SK-N-MC (cell line): ENCODE results near the gene SEC31B.

Source experiments
- EZH2 ChIP-seq: fragments of 200-600 bp; sonication (generic); IDR thresholded peaks from one replicate; pipeline ENCODE4 v1.6.1; 2017; ENCODE audit warnings: antibody characterized with exemption
- POLR2AphosphoS5 ChIP-seq: IDR thresholded peaks from 2 replicates; pipeline ENCODE4 v1.6.1; 2012; ENCODE audit warnings: mild to moderate bottlenecking, low read depth, low read length, borderline replicate concordance

DNA sequence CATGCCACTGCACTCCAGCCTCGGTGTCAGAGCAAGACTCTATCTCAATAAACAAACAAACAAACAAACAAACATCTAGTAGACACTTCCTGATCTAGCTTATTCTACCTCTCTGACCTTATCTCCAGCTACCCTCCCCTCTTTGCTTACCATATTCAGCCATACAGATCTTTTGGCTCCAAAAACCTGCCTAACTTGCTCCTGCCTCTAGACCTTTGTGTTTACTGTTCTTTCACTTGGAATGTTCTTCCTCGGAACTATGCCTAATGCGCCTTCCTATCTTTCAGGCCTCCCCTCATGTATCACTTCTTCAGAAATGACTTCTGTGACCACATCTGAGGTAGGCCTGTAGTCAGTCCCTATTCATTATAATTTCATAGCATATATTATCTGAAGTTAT is 77.1 kb downstream of the SEC31B start:
- TF ChIP-seq POLR2AphosphoS5 (no peak), EZH2 (no peak)
